ENCODE data around the gene RIC8B. TPM values are rescaled to one million over a fixed set of nuclear protein-coding genes. Genes with fewer than 3 reads are reported as not detected.
A peak's percentile ranks its signal among the peaks of the same experiment; 100 is the strongest.
"Not testable (repeated sequence)": the region's sequence is repeated elsewhere in the genome, so short reads cannot be mapped to it uniquely, and the experiment has no call there.

Gene RIC8B, protein sequence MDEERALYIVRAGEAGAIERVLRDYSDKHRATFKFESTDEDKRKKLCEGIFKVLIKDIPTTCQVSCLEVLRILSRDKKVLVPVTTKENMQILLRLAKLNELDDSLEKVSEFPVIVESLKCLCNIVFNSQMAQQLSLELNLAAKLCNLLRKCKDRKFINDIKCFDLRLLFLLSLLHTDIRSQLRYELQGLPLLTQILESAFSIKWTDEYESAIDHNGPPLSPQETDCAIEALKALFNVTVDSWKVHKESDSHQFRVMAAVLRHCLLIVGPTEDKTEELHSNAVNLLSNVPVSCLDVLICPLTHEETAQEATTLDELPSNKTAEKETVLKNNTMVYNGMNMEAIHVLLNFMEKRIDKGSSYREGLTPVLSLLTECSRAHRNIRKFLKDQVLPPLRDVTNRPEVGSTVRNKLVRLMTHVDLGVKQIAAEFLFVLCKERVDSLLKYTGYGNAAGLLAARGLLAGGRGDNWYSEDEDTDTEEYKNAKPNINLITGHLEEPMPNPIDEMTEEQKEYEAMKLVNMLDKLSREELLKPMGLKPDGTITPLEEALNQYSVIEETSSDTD
- total RNA-seq (2014; rRNA removed; shearing (Covaris generic)): 9.0 and 9.4 TPM in 2 replicates
- 8.5 and 10.2 TPM in 2 replicates for polyA plus RNA-seq (2015; cell fraction: cytosol; rRNA removed)
- polyA plus RNA-seq (2015; cell fraction: nucleus; rRNA removed): 28.7 and 29.3 TPM in 2 replicates

DNA sequence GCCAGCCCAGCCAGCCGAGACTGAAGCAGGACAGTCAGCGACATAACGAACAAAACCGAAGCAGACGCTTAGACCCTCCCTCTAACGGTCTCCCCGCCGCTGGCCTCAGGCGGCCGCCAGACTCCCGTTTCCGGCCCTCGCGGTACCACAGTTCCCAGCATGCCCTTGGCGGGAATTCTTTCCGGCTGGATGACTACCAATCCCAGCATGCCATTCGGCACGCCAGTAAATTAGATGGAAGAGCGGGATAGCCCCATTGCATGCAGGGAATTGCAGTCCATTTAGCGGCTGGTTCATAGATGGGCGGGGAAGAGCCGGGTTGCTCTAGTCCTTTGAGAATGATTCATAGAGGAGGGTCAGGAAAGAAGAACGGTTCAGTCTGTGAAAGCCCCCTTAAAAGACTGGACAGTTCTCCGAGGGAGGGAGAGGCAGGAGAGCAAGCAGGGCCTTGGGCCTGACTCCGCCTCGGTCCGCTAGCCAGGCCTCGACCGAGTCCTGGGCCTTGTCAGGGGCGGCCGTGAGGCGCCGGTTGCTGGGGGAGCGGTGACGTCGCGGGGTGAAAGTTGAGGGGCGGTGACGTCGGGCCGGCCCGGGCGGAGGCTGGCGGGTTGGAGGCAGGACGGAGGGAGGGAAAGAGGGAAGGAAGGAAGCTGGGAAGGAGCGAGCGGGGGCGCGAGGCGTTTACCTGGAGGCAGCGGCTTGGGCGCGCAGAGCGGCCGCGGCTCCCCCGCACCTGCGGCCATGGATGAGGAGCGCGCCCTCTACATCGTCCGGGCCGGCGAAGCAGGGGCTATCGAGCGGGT lies at the start of gene RIC8B:
RIC8B (plus strand) TSS at position 678 of the 803 bp plus-strand sequence; CDS start at position 742, 64 bp downstream.
- peak; percentile 99 for DNase-seq (ENCODE audit: low read depth, low spot score)
- in situ Hi-C loops (cut with HindIII; ENCODE audit: low pct_unique_long_range_greater_than_20kb, low sequenced_read_pairs): no loop called here

DNA sequence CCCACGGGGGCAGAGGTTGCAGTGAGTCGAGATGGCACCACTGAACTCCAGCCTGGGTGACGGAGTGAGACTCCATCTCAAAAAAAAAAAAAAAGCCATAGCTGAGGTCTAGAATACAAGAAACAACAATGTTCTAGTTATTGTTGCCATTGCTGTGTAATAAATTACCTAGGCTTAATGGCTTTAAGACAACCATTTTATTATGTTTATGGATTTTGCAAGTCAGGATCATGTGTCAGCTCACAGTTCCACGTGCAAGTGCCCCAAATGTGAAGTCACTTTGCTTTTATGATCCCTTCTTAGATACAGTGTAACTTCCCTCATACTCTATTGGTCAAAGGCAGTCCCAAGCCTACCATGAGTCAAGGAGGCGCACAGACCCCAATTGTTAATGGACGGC lies 49.5 kb upstream of the RIC8B start:
- DNase-seq (ENCODE audit: low read depth, low spot score): no peak
- in situ Hi-C loops (cut with HindIII; ENCODE audit: low pct_unique_long_range_greater_than_20kb, low sequenced_read_pairs): no loop called here

DNA sequence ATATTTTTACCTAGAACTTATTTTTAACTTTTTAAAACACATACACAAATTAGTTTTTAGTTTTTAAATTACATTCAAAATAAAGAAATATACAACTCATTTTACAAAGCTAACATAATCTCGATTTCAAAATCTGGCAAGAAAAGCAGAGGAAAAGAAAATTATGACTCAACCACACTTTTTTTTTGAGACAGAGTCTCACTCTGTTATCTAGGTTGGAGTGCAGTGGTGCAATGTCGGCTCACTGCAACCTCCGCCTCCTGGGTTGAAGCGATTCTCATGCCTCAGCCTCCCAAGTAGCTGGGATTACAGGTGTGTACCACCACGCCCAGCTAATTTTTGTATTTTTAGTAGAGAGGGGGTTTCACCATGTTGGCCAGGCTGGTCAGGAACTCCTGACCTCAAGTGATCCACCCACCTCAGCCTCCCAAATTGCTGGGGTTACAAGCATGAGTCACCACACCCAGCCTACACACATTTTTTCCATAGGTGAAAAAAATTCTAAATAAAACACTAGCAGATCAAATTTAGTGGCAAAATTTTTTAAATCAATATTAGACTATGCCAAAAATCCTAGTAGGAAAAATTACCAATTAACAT lies 47.8 kb upstream of the RIC8B start:
- DNase-seq (ENCODE audit: low read depth, low spot score); in situ Hi-C loops (cut with HindIII; ENCODE audit: low pct_unique_long_range_greater_than_20kb, low sequenced_read_pairs): not testable (repeated sequence)

DNA sequence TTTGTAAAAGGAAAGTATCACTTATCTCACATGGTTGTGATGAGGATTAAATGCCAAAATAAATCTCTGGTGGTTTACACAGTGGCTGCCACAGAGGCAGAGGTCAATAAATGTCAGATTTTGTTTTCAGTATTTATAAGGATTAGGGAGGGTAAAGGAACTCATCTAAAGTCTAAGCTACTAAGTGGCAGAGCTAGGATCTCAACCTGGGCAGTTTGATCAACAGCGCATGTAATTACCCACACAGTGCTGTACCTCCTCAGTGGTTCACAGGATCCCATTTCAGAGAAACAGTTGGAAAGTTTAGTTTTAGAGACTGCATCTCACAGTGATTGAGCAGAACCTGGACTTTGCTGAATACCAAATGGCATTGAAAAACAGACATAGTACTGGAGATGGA lies 44.9 kb upstream of the RIC8B start:
- no peak for DNase-seq (ENCODE audit: low read depth, low spot score)
- in situ Hi-C loops (cut with HindIII; ENCODE audit: low pct_unique_long_range_greater_than_20kb, low sequenced_read_pairs): no loop called here

DNA sequence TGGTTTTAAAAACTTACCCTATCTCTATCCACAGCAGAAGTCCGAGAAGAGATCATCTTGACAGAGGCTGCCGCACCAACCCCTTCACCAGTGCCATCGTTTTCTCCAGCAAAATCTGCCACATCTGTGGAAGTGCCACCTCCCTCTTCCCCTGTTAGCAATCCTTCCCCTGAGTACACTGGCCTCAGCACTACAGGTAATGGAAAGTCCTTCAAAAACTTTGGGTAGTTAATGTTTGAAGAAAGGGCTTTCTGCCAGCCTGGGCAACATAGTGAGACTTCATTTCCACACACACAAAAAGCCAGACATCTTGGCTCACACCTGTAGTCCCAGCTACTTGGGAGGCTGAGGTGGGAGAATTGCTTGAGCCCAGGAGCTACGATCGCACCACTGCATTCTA lies 41.6 kb upstream of the RIC8B start:
- in situ Hi-C loops (cut with HindIII; ENCODE audit: low pct_unique_long_range_greater_than_20kb, low sequenced_read_pairs): no loop called here
- no peak for DNase-seq (ENCODE audit: low read depth, low spot score)

DNA sequence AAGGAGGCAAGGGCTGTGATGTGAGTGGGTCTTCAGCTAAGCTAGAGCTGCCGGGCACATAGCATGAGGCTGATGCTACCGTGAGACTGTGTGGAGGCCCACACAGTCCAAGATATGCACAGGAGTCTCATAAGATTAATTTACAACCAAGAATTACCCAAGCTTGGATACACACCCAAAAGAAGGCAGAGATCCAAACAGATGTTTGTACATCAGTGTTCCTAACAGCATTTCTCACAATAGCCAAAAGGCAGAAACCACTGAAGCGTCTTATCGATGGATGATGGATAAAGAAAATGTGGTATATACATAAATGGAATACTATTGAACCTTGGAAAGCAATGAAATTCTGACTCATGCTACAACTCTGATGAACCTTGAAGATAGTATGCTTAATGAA lies 40.8 kb upstream of the RIC8B start:
- DNase-seq (ENCODE audit: low read depth, low spot score): no peak
- in situ Hi-C loops (cut with HindIII; ENCODE audit: low pct_unique_long_range_greater_than_20kb, low sequenced_read_pairs): no loop called here

DNA sequence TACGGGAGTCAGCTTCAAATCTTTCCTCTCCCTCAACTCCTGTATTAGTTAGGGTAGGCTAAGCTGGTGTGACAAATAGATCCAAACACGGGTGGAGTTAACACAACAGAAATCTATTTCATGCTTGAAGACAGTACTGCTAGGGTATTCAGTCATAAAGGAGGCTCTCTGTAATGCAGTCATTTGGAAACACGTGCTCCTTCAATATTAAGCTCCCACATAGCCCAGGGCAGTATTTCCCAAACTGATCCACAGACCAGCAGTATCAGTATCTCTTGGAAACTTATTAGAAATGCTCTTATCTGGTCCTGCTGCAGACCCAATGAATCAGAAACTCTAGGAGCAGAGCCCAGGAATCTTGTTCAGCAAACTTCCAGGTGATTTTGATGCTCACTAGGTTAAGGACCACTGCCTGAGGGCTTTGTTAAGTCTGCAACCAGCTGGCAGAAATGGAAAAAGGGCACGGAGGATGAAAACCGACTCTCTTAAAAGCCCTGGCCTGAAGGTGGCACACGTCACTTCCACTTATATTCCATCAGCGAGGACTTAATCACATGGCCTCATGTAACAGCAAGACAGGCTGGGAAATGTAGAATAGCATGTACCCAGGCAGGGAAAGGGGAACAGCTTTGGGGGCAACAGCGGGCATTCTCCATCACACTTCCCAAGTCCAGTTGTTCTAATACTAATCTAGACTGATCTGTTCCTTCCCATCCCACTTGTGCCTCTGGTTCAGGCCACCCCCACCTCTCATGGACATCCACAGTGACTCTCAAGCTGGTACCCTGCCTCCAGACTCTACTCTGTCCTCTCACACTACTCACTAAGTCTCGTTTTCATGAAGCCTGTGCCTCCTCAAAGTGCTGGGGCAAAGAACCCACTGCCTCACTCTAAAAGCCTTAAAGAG lies 38.2 kb upstream of the RIC8B start:
- DNase-seq (ENCODE audit: low read depth, low spot score): peak; percentile 81
- in situ Hi-C loops (cut with HindIII; ENCODE audit: low pct_unique_long_range_greater_than_20kb, low sequenced_read_pairs): no loop called here

DNA sequence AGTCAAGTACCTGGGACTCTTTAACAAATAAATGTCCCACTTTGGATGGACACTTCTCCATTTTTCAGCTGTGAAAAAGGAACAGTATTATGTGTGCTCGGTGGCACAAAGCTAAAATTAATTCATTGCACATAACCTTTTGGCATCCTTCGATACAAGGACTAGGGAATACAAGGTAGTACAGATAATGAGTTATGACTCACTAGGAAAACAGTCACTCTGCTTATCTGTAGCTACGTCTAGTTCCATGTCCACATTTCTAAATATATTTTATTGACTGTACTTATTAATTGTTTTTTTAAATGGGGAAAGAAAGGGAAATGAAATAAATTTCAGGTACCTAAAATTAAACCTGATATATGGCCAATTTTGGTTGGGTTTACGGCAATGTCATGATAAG lies 35.2 kb upstream of the RIC8B start:
- in situ Hi-C loops (cut with HindIII; ENCODE audit: low pct_unique_long_range_greater_than_20kb, low sequenced_read_pairs): no loop called here
- DNase-seq (ENCODE audit: low read depth, low spot score): no peak

DNA sequence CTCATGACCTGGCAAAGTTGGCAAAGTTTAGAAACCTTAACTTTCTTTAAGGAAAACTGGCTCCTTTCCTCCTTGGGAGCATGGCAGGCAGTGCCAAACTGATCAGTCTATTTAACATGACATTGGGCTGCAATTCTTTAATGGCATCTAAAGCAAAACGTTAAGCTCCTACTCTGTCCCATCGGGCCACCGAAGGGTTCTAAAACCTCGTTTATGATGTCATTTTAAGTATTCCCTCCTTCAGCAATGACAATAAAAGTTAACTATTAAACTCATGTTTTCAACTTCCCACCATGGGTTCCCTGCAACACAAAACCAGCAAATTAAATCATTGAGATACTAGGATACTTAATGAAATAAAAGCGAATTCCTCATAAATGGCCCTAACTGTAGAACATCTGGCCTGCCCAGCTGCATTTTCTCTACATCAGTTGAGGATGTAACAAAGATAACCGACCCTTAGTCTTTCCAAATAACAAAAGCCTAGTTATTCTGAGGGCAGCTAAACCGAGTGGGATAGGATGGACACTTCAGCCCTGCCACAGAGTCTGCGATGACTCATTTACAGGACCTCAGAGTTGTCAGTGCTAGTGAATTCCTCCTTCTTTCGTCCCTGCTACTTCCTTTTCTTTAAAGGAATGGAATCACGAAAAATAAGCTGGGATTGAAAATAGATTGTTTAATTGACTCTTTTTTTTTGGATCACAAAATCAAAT lies 34.5 kb upstream of the RIC8B start:
- in situ Hi-C loops (cut with HindIII; ENCODE audit: low pct_unique_long_range_greater_than_20kb, low sequenced_read_pairs): no loop called here
- DNase-seq (ENCODE audit: low read depth, low spot score): peak; percentile 32

DNA sequence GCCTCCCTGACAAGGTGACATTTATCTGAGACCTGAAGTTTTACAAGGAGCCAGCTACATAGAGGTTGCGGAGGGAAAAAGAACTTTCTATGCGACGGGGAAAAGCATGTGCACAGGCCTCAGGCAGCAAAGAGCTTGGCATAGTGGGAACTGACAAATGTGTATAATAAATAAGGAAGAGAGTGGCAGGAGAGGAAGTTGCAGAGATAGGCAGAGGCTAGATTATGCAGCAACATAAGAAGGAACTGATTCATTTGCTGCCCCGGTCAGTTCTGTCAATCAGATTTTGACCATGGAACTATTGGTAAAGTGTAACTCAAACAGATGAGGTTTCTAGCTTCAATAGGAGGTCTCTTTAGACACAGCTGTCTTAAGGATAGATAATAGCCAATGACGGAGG lies 33.7 kb upstream of the RIC8B start:
- in situ Hi-C loops (cut with HindIII; ENCODE audit: low pct_unique_long_range_greater_than_20kb, low sequenced_read_pairs): no loop called here
- DNase-seq (ENCODE audit: low read depth, low spot score): no peak

DNA sequence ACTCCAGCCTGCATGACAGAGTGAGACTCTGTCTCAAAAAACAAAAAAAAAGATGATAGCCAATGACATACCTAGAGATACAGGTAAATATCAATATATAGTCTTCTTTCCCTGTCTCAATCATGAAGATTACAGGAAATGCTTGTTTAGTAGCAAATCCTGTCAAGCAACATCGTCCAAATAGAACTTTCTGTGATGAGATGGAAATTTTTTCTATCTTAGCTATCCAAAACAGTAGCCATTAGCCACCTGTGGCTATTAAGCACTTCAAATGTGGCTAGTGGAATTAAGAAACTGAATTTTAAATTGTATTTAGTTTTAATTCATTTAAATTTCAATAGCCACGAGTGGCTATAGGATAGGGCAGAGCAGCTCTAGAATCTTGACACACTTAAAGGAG lies 33.2 kb upstream of the RIC8B start:
- in situ Hi-C loops (cut with HindIII; ENCODE audit: low pct_unique_long_range_greater_than_20kb, low sequenced_read_pairs): no loop called here
- no peak for DNase-seq (ENCODE audit: low read depth, low spot score)

DNA sequence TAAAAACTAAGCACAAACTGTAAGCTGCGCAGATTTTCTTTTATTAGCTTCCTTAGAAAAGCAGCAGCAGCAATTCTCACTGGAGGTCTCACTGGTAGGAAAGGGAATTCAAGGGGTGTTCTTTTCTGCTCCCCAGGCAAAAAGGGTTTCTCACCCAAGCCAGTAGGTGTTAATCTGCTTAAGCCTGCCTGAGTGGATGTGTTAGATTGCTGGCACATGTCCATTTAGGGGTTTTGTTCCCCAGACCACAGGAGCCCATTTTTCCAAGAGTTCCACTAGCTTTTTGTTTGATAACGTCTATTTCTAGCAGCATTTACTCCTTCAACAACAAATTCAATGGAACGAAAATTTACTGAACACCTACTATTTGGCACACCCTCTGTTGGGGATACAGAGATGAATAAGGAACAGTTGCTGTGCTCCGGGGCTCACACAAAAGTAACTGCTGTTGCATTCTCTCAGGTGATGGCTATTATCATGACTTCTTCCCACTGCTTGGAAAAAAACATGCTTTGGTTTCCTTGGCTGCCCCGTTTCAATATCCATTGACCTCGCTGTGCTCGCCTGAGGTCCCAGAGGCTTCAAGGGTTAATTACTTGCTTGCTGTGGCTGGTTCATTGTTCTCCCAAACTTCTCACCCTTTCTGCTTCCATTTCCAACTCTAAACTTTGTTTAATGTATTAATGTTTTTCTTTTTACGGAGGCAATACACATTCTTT lies 31.1 kb upstream of the RIC8B start:
- no peak for DNase-seq (ENCODE audit: low read depth, low spot score)
- in situ Hi-C loops (cut with HindIII; ENCODE audit: low pct_unique_long_range_greater_than_20kb, low sequenced_read_pairs): no loop called here

DNA sequence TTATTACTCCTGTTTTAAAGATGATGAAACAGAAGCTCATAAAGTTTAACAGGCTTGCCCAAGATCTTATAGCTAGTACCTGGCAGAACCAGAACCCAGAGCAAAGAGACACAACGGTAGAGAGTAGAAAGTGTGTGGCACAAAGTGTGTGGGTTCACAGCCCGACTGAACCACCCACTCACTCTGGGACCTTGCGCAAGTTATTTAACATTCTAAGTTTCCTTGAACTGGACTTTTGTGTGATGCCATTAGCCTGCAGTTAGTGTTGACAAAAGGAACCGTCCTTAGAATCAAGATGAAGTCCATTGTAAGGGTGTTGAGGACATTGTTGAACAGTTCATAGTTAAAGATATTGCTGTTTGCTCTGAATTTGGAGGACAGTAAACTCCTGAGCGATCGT lies 29.9 kb upstream of the RIC8B start:
- in situ Hi-C loops (cut with HindIII; ENCODE audit: low pct_unique_long_range_greater_than_20kb, low sequenced_read_pairs): no loop called here
- DNase-seq (ENCODE audit: low read depth, low spot score): no peak

DNA sequence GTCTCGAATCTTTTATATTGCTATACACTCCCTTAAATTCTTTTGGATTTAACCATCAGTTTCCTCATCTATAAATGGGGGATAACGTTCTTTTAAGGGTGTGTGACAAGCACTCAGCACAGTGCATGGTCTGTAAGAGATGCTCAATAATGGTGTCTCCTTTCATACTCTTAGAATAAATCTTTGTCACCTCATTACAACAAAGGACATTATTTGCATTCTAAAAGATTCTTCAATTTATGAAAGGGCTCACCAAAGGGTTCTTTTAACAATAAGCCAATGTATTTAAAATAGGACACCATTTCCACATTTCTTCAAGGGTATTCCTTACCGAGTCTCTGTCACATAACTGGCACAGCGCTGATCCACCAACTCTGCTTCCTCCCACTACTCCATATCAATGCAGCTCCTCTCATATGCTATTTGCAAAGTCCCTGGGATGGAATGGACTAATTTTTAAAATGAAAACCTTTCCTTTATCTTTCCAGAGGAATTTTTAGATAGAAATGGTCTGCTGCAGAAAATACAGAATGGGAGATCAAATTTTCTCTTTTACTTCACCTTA lies 29.2 kb upstream of the RIC8B start:
- in situ Hi-C loops (cut with HindIII; ENCODE audit: low pct_unique_long_range_greater_than_20kb, low sequenced_read_pairs): no loop called here
- DNase-seq (ENCODE audit: low read depth, low spot score): no peak

DNA sequence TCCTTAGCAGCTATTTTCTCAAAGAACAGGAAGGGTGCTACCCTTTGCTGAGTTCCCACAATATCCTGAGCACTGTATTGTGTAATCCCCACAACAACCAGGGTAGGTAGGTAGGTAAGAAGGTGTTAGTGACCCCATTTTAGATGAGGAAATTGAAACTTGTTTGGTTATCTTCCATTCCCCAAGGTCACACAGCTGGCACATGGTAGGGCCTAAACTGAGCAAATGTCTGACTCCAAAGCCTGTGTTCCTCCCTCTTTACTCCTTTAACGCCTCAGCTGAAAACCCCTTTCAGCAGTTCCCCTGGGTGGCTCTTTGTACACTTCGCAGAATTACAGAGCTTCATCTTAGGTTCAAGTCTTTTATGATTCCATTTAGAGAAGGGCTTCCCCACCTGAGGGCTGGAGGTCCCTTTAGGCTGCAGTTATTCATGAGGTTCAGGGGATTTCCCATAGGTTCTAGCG lies 26.5 kb upstream of the RIC8B start:
- in situ Hi-C loops (cut with HindIII; ENCODE audit: low pct_unique_long_range_greater_than_20kb, low sequenced_read_pairs): no loop called here
- DNase-seq (ENCODE audit: low read depth, low spot score): no peak

DNA sequence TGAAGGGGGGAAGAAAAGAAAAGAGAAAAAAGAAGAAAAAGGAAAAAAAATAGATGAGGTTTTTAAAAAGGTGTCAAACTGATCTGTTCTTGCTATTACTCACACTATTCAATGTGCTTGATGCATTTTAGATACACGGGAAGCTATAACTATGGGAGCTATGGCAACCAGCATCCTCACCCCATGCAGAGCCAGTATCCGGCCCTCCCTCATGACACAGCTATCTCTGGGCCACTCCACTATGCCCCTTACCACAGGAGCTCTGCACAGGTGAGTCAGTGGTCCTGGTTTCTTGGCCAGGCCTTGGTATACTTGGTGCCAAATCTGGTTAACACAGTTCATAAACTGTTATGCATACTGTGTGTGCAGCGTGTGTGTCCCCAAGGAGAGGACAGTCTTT lies 24.0 kb upstream of the RIC8B start:
- in situ Hi-C loops (cut with HindIII; ENCODE audit: low pct_unique_long_range_greater_than_20kb, low sequenced_read_pairs): no loop called here
- DNase-seq (ENCODE audit: low read depth, low spot score): no peak

Measured in SK-MEL-5 (cell line).